ENCODE data around the gene DNAJC12. TPM values are rescaled to one million over a fixed set of nuclear protein-coding genes. Genes with fewer than 3 reads are reported as not detected.

DNAJC12 gene
- total and polyA plus RNA-seq, 5 donors: 3.3 to 5.8 (median 3.8) TPM

GRCh38 chr10:67864607-67865371, 26.8 kb upstream of the DNAJC12 start:
- 78% methylated on average over 10 of the region's 10 CpGs for WGBS
- Histone ChIP-seq H3K9me3 (ENCODE audit: control insufficient read depth, low read length) (no peaks in the 10 kb centered on the region), H3K27ac (ENCODE audit: low read length) (no peak overlapping the region), H3K4me3 (ENCODE audit: low read length) (no peak overlapping the region), H3K4me1 (ENCODE audit: control insufficient read depth, insufficient read depth, low read length) (no peaks in the 10 kb centered on the region), H3K27me3 (ENCODE audit: control insufficient read depth, insufficient read depth) (no peaks in the 10 kb centered on the region)
- DNase-seq (no peak), ATAC-seq (no peak)
- intact Hi-C loops (cut with DNase I): no loop called here

GRCh38 chr10:67863094-67863493, 25.1 kb upstream of the DNAJC12 start:
- intact Hi-C loops (cut with DNase I): no loop called here
- 63% methylated on average over 2 of the region's 2 CpGs for WGBS

GRCh38 chr10:67861750-67862432, 23.9 kb upstream of the DNAJC12 start:
- no peaks in the 10 kb centered on the region for H3K27me3 ChIP-seq (ENCODE audit: control insufficient read depth, insufficient read depth)
- H3K27ac ChIP-seq (ENCODE audit: low read length): no peak overlapping the region
- WGBS: 70% methylated on average over 4 of the region's 4 CpGs
- H3K9me3 ChIP-seq (ENCODE audit: control insufficient read depth, low read length): no peaks in the 10 kb centered on the region
- ATAC-seq (no peak), DNase-seq (no peak)
- no peak overlapping the region for H3K4me3 ChIP-seq (ENCODE audit: low read length)
- H3K4me1 ChIP-seq (ENCODE audit: control insufficient read depth, insufficient read depth, low read length): no peaks in the 10 kb centered on the region
- intact Hi-C loops (cut with DNase I): no loop called here

More at GRCh38 chr10:67863094-67863493, 25.1 kb upstream of the DNAJC12 start:
- H3K27me3 ChIP-seq (ENCODE audit: control insufficient read depth, insufficient read depth): no peaks in the 10 kb centered on the region
- no peak for ATAC-seq
- H3K27ac ChIP-seq (ENCODE audit: low read length): no peak overlapping the region
- H3K4me3 ChIP-seq (ENCODE audit: low read length): no peak overlapping the region
- DNase-seq: no peak
- H3K9me3 ChIP-seq (ENCODE audit: control insufficient read depth, low read length): no peaks in the 10 kb centered on the region
- H3K4me1 ChIP-seq (ENCODE audit: control insufficient read depth, insufficient read depth, low read length): no peaks in the 10 kb centered on the region

- Histone ChIP-seq H3K4me3 (ENCODE audit: low read length) (no peak overlapping the region), H3K9me3 (ENCODE audit: control insufficient read depth, low read length) (no peaks in the 10 kb centered on the region), H3K4me1 (ENCODE audit: control insufficient read depth, insufficient read depth, low read length) (no peaks in the 10 kb centered on the region), H3K27ac (ENCODE audit: low read length) (no peak overlapping the region), H3K27me3 (ENCODE audit: control insufficient read depth, insufficient read depth) (no peaks in the 10 kb centered on the region)
- intact Hi-C loops (cut with DNase I): loop anchor here in 2 of 4 donors (5.0 to 10.0 kb wide), 2 partner anchors 298 to 446 kb away; no protein-coding TSS in a partner anchor
- DNase-seq (no peak), ATAC-seq (no peak)
- WGBS: 95% methylated on average over 2 of the region's 2 CpGs
Observed at GRCh38 chr10:67858971-67859370, 21.0 kb upstream of the DNAJC12 start.

- no peak for ATAC-seq
- H3K27ac ChIP-seq (ENCODE audit: low read length): no peak overlapping the region
- no peak overlapping the region for H3K4me3 ChIP-seq (ENCODE audit: low read length)
- H3K27me3 ChIP-seq (ENCODE audit: control insufficient read depth, insufficient read depth): no peaks in the 10 kb centered on the region
- no peak for DNase-seq
- no peaks in the 10 kb centered on the region for H3K4me1 ChIP-seq (ENCODE audit: control insufficient read depth, insufficient read depth, low read length)
- intact Hi-C loops (cut with DNase I): loop anchor here in 1 of 4 donors (10.0 kb wide), 1 partner anchor 451 kb away; no protein-coding TSS in a partner anchor
- no peaks in the 10 kb centered on the region for H3K9me3 ChIP-seq (ENCODE audit: control insufficient read depth, low read length)
- 66% methylated on average over 3 of the region's 3 CpGs for WGBS
Observed at GRCh38 chr10:67853512-67853911, 15.5 kb upstream of the DNAJC12 start.

GRCh38 chr10:67852761-67853160, 14.8 kb upstream of the DNAJC12 start:
- DNase-seq (no peak), ATAC-seq (no peak)
- Histone ChIP-seq H3K27ac (ENCODE audit: low read length) (no peak overlapping the region), H3K9me3 (ENCODE audit: control insufficient read depth, low read length) (no peaks in the 10 kb centered on the region), H3K27me3 (ENCODE audit: control insufficient read depth, insufficient read depth) (no peaks in the 10 kb centered on the region), H3K4me1 (ENCODE audit: control insufficient read depth, insufficient read depth, low read length) (no peaks in the 10 kb centered on the region), H3K4me3 (ENCODE audit: low read length) (no peak overlapping the region)
- 39% methylated on average over 5 of the region's 5 CpGs for WGBS
- intact Hi-C loops (cut with DNase I): loop anchor here in 1 of 4 donors (10.0 kb wide), 1 partner anchor 452 kb away; no protein-coding TSS in a partner anchor

- DNase-seq: no peak
- intact Hi-C loops (cut with DNase I): loop anchor here in 1 of 4 donors (10.0 kb wide), 1 partner anchor 454 kb away; no protein-coding TSS in a partner anchor
- ATAC-seq: no peak
- H3K27ac ChIP-seq (ENCODE audit: low read length): no peak overlapping the region
- WGBS: 61% methylated on average over 2 of the region's 2 CpGs
- H3K4me3 ChIP-seq (ENCODE audit: low read length): no peak overlapping the region
- H3K4me1 ChIP-seq (ENCODE audit: control insufficient read depth, insufficient read depth, low read length): no peaks in the 10 kb centered on the region
- H3K9me3 ChIP-seq (ENCODE audit: control insufficient read depth, low read length): no peaks in the 10 kb centered on the region
- no peaks in the 10 kb centered on the region for H3K27me3 ChIP-seq (ENCODE audit: control insufficient read depth, insufficient read depth)
Observed at GRCh38 chr10:67851186-67851585, 13.2 kb upstream of the DNAJC12 start.

GRCh38 chr10:67849331-67850011, 11.5 kb upstream of the DNAJC12 start:
- ATAC-seq: peak; percentile 99
- no peaks in the 10 kb centered on the region for H3K27me3 ChIP-seq (ENCODE audit: control insufficient read depth, insufficient read depth)
- DNase-seq: peak; percentile 94 to 99 (median 98)
- peak overlapping the region; percentile 98 for H3K27ac ChIP-seq (ENCODE audit: low read length)
- WGBS: under 1% methylated on average over 36 of the region's 36 CpGs
- H3K4me1 ChIP-seq (ENCODE audit: control insufficient read depth, insufficient read depth, low read length): no peaks in the 10 kb centered on the region
- H3K4me3 ChIP-seq (ENCODE audit: low read length): peak overlapping the region; percentile 98
- intact Hi-C loops (cut with DNase I): loop anchor here in 1 of 4 donors (10.0 kb wide), 1 partner anchor 455 kb away; no protein-coding TSS in a partner anchor
- no peaks in the 10 kb centered on the region for H3K9me3 ChIP-seq (ENCODE audit: control insufficient read depth, low read length)

GRCh38 chr10:67843284-67843683, 5.3 kb upstream of the DNAJC12 start:
- 83% methylated on average over 2 of the region's 2 CpGs for WGBS

GRCh38 chr10:67841737-67842136, 3.7 kb upstream of the DNAJC12 start:
- H3K4me3 ChIP-seq (ENCODE audit: low read length): no peak overlapping the region
- intact Hi-C loops (cut with DNase I): no loop called here
- no peak overlapping the region for H3K27ac ChIP-seq (ENCODE audit: low read length)
- H3K4me1 ChIP-seq (ENCODE audit: control insufficient read depth, insufficient read depth, low read length): no peaks in the 10 kb centered on the region
- no peaks in the 10 kb centered on the region for H3K27me3 ChIP-seq (ENCODE audit: control insufficient read depth, insufficient read depth)
- DNase-seq: no peak
- H3K9me3 ChIP-seq (ENCODE audit: control insufficient read depth, low read length): no peaks in the 10 kb centered on the region
- ATAC-seq: no peak

More at GRCh38 chr10:67843284-67843683, 5.3 kb upstream of the DNAJC12 start:
- Histone ChIP-seq H3K9me3 (ENCODE audit: control insufficient read depth, low read length) (no peaks in the 10 kb centered on the region), H3K4me3 (ENCODE audit: low read length) (no peak overlapping the region), H3K4me1 (ENCODE audit: control insufficient read depth, insufficient read depth, low read length) (no peaks in the 10 kb centered on the region), H3K27me3 (ENCODE audit: control insufficient read depth, insufficient read depth) (no peaks in the 10 kb centered on the region), H3K27ac (ENCODE audit: low read length) (no peak overlapping the region)
- intact Hi-C loops (cut with DNase I): no loop called here
- DNase-seq (no peak), ATAC-seq (no peak)

GRCh38 chr10:67839951-67840350, 2.0 kb upstream of the DNAJC12 start:
- no peaks in the 10 kb centered on the region for H3K4me1 ChIP-seq (ENCODE audit: control insufficient read depth, insufficient read depth, low read length)
- no peaks in the 10 kb centered on the region for H3K9me3 ChIP-seq (ENCODE audit: control insufficient read depth, low read length)
- intact Hi-C loops (cut with DNase I): no loop called here
- H3K4me3 ChIP-seq (ENCODE audit: low read length): no peak overlapping the region
- ATAC-seq (no peak), DNase-seq (no peak)
- H3K27ac ChIP-seq (ENCODE audit: low read length): no peak overlapping the region
- H3K27me3 ChIP-seq (ENCODE audit: control insufficient read depth, insufficient read depth): no peaks in the 10 kb centered on the region
- WGBS: 92% methylated on average over 3 of the region's 3 CpGs

Data from right cardiac atrium (tissue), 5 donors.